Subcutaneous abdominal adipose tissue (tissue), 5 donors: ENCODE results near the gene SLC66A2.
A peak's percentile ranks its signal among the peaks of the same experiment; 100 is the strongest.

Experiments used
- H3K27ac ChIP-seq: one replicate; pipeline ENCODE4 v1.7.0; 2013; ENCODE audit warnings: low read depth, mild to moderate bottlenecking, inconsistent platforms, low read length, moderate library complexity
- H3K27me3 ChIP-seq, 5 donors: one replicate each; pipeline ENCODE4 v1.7.0; 2013; ENCODE audit warnings: low read length in 5 of 5, inconsistent platforms in 1 of 5; ENCODE audit not compliant: control insufficient read depth in 5 of 5, insufficient read depth in 4 of 5
- H3K36me3 ChIP-seq, 5 donors: one replicate each; pipeline ENCODE4 v1.7.0; 2013; ENCODE audit warnings: low read length in 5 of 5; ENCODE audit not compliant: control insufficient read depth in 5 of 5, insufficient read depth in 5 of 5
- H3K4me1 ChIP-seq, 5 donors: one replicate each; pipeline ENCODE4 v1.7.0; 2013; ENCODE audit warnings: low read length in 5 of 5, mild to moderate bottlenecking in 3 of 5, moderate library complexity in 1 of 5; ENCODE audit not compliant: control insufficient read depth in 5 of 5, insufficient read depth in 5 of 5
- H3K4me3 ChIP-seq, 5 donors: one replicate each; pipeline ENCODE4 v1.7.0; 2013; ENCODE audit warnings: low read length in 5 of 5, low read depth in 1 of 5
- H3K9ac ChIP-seq, 5 donors: one replicate each; pipeline ENCODE4 v1.7.0; 2013; ENCODE audit warnings: low read length in 5 of 5, mild to moderate bottlenecking in 4 of 5, moderate library complexity in 3 of 5
- H3K9me3 ChIP-seq, 5 donors: one replicate each; pipeline ENCODE4 v1.7.0; 2013; ENCODE audit warnings: low read length in 5 of 5; ENCODE audit not compliant: control insufficient read depth in 5 of 5
- donor health status: healthy.
- donor health status: healthy.
- donor health status: healthy.
- donor health status: healthy.
- donor health status: healthy.

The SLC66A2 gene

DNA sequence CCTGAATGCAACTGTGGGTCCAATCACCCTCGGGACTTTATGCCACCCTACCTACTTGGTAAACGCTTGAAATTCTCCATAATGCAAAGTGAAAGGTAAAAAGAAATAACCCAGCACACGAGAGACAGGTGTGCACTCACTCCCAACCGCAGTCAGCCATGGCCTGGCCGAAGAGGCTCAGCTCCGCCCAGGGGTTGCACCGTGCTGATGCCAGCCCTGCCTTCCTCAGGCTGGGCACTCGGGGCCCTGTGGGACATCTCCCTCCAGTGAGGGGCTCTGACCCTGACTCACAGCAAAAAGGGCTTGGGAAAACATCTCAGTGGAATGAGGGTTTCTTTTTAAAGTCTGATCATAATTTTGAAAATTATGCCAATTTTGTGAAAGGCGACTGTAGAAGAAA, 13.3 kb downstream of the SLC66A2 start:
- H3K9me3 ChIP-seq, result peaks cover 0 to 12% (median 3%) of the 10 kb centered on the region in 5 donors
- peaks cover 8 to 87% (median 47%) of the 10 kb centered on the region in 5 donors for H3K4me1 ChIP-seq
- no peak overlapping the region for H3K27ac ChIP-seq
- H3K36me3 ChIP-seq, result peaks cover 2 to 67% (median 47%) of the 10 kb centered on the region in 5 donors
- no peak overlapping the region for H3K9ac ChIP-seq
- no peaks in the 10 kb centered on the region for H3K27me3 ChIP-seq
- H3K4me3 ChIP-seq, result no peak overlapping the region

GRCh38 chr18:79937103-79937860, 14.2 kb downstream of the SLC66A2 start:
- Histone ChIP-seq H3K9ac (no peak overlapping the region), H3K27me3 (no peaks in the 10 kb centered on the region), H3K36me3 (peaks cover 8 to 58% (median 38%) of the 10 kb centered on the region in 5 donors), H3K27ac (no peak overlapping the region), H3K9me3 (peaks cover 3 to 17% (median 10%) of the 10 kb centered on the region in 5 donors), H3K4me1 (peaks cover 8 to 78% (median 39%) of the 10 kb centered on the region in 5 donors), H3K4me3 (no peak overlapping the region)

GRCh38 chr18:79936641-79937040, 14.8 kb downstream of the SLC66A2 start:
- peaks cover 8 to 51% (median 33%) of the 10 kb centered on the region in 5 donors for H3K36me3 ChIP-seq
- H3K4me1 ChIP-seq, result peaks cover 8 to 72% (median 32%) of the 10 kb centered on the region in 5 donors
- H3K27ac ChIP-seq, result no peak overlapping the region
- H3K4me3 ChIP-seq, result no peak overlapping the region
- H3K27me3 ChIP-seq, result no peaks in the 10 kb centered on the region
- peaks cover 4 to 17% (median 10%) of the 10 kb centered on the region in 5 donors for H3K9me3 ChIP-seq
- no peak overlapping the region for H3K9ac ChIP-seq

DNA sequence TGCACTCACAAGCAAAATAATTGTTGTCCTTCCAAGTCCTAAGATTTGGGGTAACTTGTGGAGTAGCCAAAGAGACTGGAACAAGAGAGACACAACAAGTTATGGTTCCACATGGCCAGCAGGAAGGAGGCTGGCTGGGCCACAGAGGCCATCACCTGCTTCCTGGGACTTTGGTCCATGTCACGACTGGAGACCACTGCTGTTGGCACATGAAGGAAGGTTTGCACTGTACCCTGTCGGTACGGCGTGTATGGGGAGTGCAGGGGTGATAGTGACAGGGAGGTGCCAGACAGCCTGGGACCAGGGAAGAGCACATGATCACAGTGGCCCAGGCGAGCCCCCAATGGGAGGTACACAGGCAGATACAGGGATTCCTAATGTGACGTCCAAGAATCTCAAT, 15.5 kb downstream of the SLC66A2 start:
- Histone ChIP-seq H3K9ac (no peak overlapping the region), H3K27ac (no peak overlapping the region), H3K36me3 (peaks cover 12 to 44% (median 25%) of the 10 kb centered on the region in 5 donors), H3K27me3 (no peaks in the 10 kb centered on the region), H3K9me3 (peaks cover 5 to 21% (median 10%) of the 10 kb centered on the region in 5 donors), H3K4me3 (no peak overlapping the region), H3K4me1 (peaks cover 8 to 65% (median 25%) of the 10 kb centered on the region in 5 donors)

- no peaks in the 10 kb centered on the region for H3K27me3 ChIP-seq
- peaks cover 8 to 62% (median 25%) of the 10 kb centered on the region in 5 donors for H3K4me1 ChIP-seq
- peaks cover 11 to 40% (median 22%) of the 10 kb centered on the region in 5 donors for H3K36me3 ChIP-seq
Observed at GRCh38 chr18:79935499-79935898, 16.0 kb downstream of the SLC66A2 start.

GRCh38 chr18:79935098-79935480, 16.4 kb downstream of the SLC66A2 start:
- Histone ChIP-seq H3K27ac (no peak overlapping the region), H3K9ac (no peak overlapping the region), H3K27me3 (no peaks in the 10 kb centered on the region), H3K4me1 (peaks cover 8 to 59% (median 25%) of the 10 kb centered on the region in 5 donors), H3K9me3 (peaks cover 5 to 21% (median 10%) of the 10 kb centered on the region in 5 donors), H3K36me3 (peaks cover 11 to 36% (median 18%) of the 10 kb centered on the region in 5 donors), H3K4me3 (no peak overlapping the region)

More at GRCh38 chr18:79935499-79935898, 16.0 kb downstream of the SLC66A2 start:
- Histone ChIP-seq H3K4me3 (no peak overlapping the region), H3K27ac (no peak overlapping the region), H3K9me3 (peaks cover 5 to 21% (median 10%) of the 10 kb centered on the region in 5 donors), H3K9ac (no peak overlapping the region)

DNA sequence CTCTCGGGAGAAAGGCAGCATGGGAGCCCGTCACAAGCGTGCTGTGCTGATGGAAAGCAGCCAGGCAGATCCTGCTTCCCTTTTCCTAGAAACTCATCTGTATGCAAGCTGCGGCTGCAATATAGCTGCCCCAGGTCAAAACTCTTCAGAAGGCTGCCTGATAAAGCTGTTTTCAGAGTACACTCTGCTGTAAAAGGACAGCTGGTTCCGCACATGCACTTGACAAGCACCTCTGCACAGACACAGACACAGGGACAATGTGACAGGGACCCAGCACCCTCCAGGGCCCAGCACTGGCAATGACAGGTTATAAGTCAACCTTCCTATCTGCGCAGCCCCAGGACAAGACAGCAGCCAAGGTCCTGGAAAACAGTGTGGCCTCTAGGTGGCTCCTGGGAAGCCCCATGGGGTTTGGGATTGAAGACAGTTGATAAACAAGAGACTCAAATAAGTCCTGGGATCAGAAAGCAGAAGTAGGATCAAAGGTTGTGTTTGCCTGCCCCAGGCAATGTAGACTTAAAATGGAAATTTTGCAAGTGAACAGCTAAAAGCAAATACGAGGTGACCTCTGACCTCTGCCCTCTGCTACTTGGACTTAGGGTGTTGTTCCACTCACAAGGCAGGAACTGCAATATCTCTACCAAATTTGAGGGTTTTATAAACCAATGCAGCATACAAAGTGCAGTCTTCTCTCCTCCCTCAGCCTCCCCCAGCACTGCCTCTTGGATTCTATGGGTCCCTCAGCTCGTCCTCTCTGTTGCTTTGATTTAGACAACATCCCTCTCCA, 16.9 kb downstream of the SLC66A2 start:
- H3K9me3 ChIP-seq, result peaks cover 10 to 26% (median 15%) of the 10 kb centered on the region in 5 donors
- no peak overlapping the region for H3K9ac ChIP-seq
- no peaks in the 10 kb centered on the region for H3K27me3 ChIP-seq
- H3K27ac ChIP-seq, result no peak overlapping the region
- H3K4me3 ChIP-seq, result peak overlapping the region in 1 of 5 donors; percentile 23
- H3K36me3 ChIP-seq, result peaks cover 14 to 33% (median 21%) of the 10 kb centered on the region in 5 donors
- H3K4me1 ChIP-seq, result peaks cover 6 to 56% (median 25%) of the 10 kb centered on the region in 5 donors

GRCh38 chr18:79933765-79934164, 17.7 kb downstream of the SLC66A2 start:
- no peaks in the 10 kb centered on the region for H3K27me3 ChIP-seq
- H3K9ac ChIP-seq, result no peak overlapping the region
- H3K36me3 ChIP-seq, result peaks cover 21 to 40% (median 24%) of the 10 kb centered on the region in 5 donors
- H3K9me3 ChIP-seq, result peaks cover 18 to 32% (median 23%) of the 10 kb centered on the region in 5 donors
- no peak overlapping the region for H3K4me3 ChIP-seq
- H3K27ac ChIP-seq, result no peak overlapping the region
- peaks cover 6 to 49% (median 22%) of the 10 kb centered on the region in 5 donors for H3K4me1 ChIP-seq

- Histone ChIP-seq H3K9ac (no peak overlapping the region), H3K27ac (no peak overlapping the region), H3K27me3 (no peaks in the 10 kb centered on the region), H3K9me3 (peaks cover 18 to 33% (median 24%) of the 10 kb centered on the region in 5 donors), H3K4me3 (no peak overlapping the region), H3K4me1 (peaks cover 6 to 40% (median 17%) of the 10 kb centered on the region in 5 donors), H3K36me3 (peaks cover 24 to 45% (median 30%) of the 10 kb centered on the region in 5 donors)
Observed at GRCh38 chr18:79932907-79933306, 18.5 kb downstream of the SLC66A2 start.
